Panc1 (cell line): ENCODE measurements around the gene RASSF8. TPM values are rescaled to one million over a fixed set of nuclear protein-coding genes. Genes with fewer than 3 reads are reported as not detected.

Experiments used
- ATAC-seq: fragments of 200-7000 bp; cut with Tn5 transposase; 2 replicates; pipeline ENCODE4 v1.9.1; 2020; ENCODE audit warnings: mild to moderate bottlenecking, moderate library complexity
- BruUV-seq: library from RNA; stranded (reverse); fragments of 400-500 nt; replicated peaks from 2 replicates; lab custom pipeline; 2021; lab: Mats Ljungman, UMichigan
- CTCF ChIA-PET: fragments of 300-600 bp; sonication (Branson Sonifier 250); formaldehyde crosslinking; loops from one replicate; lab custom pipeline; 2022; ENCODE audit warnings: antibody characterized with exemption; lab: Charles Lee
- POLR2A ChIA-PET: fragments of 300-600 bp; sonication (Branson Sonifier 250); formaldehyde crosslinking; loops from one replicate; lab custom pipeline; 2022; ENCODE audit warnings: antibody characterized with exemption; lab: Charles Lee
- DNase-seq: peaks from one replicate; pipeline ENCODE4 v3.0.0-alpha.2; 2010; ENCODE audit warnings: low read depth, low spot score
- H3K27ac ChIP-seq: 2 replicates; pipeline ENCODE4 v1.5.1; 2011; ENCODE audit warnings: mild to moderate bottlenecking, low read length, inconsistent platforms
- H3K27me3 ChIP-seq: fragments of 200-500 bp; sonication (Bioruptor generic); 2 replicates; pipeline ENCODE4 v1.6.0; 2014; ENCODE audit warnings: low read length, inconsistent platforms; ENCODE audit not compliant: control insufficient read depth, insufficient read depth
- H3K36me3 ChIP-seq: fragments of 200-500 bp; sonication (Bioruptor generic); 2 replicates; pipeline ENCODE4 v1.5.1; 2014; ENCODE audit warnings: inconsistent platforms, mild to moderate bottlenecking, low read length, moderate library complexity; ENCODE audit not compliant: control insufficient read depth, insufficient read depth
- H3K4me1 ChIP-seq: 2 replicates; pipeline ENCODE4 v1.5.1; 2011; ENCODE audit warnings: inconsistent platforms, mild to moderate bottlenecking, low read length, moderate library complexity; ENCODE audit not compliant: control insufficient read depth, insufficient read depth
- H3K4me3 ChIP-seq, 2 experiments: 2 replicates each; pipeline ENCODE4 v1.5.1; 2011 to 2012; ENCODE audit warnings: low read depth in 2 of 2, low read length in 2 of 2, mild to moderate bottlenecking in 2 of 2, inconsistent platforms in 1 of 2, moderate library complexity in 1 of 2
- H3K9me3 ChIP-seq: fragments of 200-500 bp; sonication (Bioruptor generic); 2 replicates; pipeline ENCODE4 v1.5.1; 2014; ENCODE audit warnings: low read depth, mild to moderate bottlenecking, inconsistent platforms, low read length, moderate library complexity; ENCODE audit not compliant: control insufficient read depth, insufficient read depth
- CTCF ChIP-seq: fragments of 450-650 bp; IDR thresholded peaks from 2 replicates; pipeline ENCODE4 v1.5.1; 2017; ENCODE audit warnings: mild to moderate bottlenecking
- POLR2AphosphoS5 ChIP-seq: IDR thresholded peaks from 2 replicates; pipeline ENCODE4 v1.6.1; 2012; ENCODE audit warnings: mild to moderate bottlenecking, low read depth, low read length, moderate library complexity
- REST ChIP-seq, 2 experiments: IDR thresholded peaks; 2 replicates each; pipeline ENCODE4 v1.6.1; 2011 to 2012; ENCODE audit warnings: low read depth in 2 of 2, control low read depth in 1 of 2, low read length in 1 of 2, mild to moderate bottlenecking in 1 of 2, moderate library complexity in 1 of 2; ENCODE audit not compliant: insufficient read depth in 1 of 2
- SIN3A ChIP-seq: IDR thresholded peaks from 2 replicates; pipeline ENCODE4 v1.6.1; 2012; ENCODE audit warnings: low read depth, mild to moderate bottlenecking, low read length, moderate library complexity, borderline replicate concordance; ENCODE audit not compliant: insufficient read depth
- TCF7L2 ChIP-seq: IDR thresholded peaks from 2 replicates; pipeline ENCODE4 v1.6.1; 2011; ENCODE audit warnings: mild to moderate bottlenecking, low read depth, low read length, inconsistent platforms
- in situ Hi-C: cut with HindIII; loops from 2 replicates; pipeline ENCODE4 v1.10.0; 2016; ENCODE audit warnings: low sequenced_read_pairs, low pct_unique_long_range_greater_than_20kb
- intact Hi-C: fragments of 100-400 bp; cut with micrococcal nuclease; formaldehyde crosslinking; loops from one replicate; pipeline ENCODE4 v1.10.0; 2022; ENCODE audit not compliant: unreplicated experiment
- total RNA-seq: library from RNA; stranded (reverse); gene quantifications from one replicate; pipeline ENCODE4 v1.2.1, GENCODE V29; 2021; ENCODE audit not compliant: unreplicated experiment

Gene RASSF8
- total RNA-seq, 1 experiment from 2014 or later: 103 TPM

GRCh38 chr12:26027401-26027800 lies 68.9 kb downstream of the RASSF8 start:
- H3K4me3 ChIP-seq: no peak overlapping the region
- 0 out of 2 replicates have a peak, but pooled peaks have one; percentile 27 for ATAC-seq
- peaks cover 54% of the 10 kb centered on the region for H3K4me1 ChIP-seq
- no peak for DNase-seq
- intact Hi-C loops: loop anchor here (5.0 kb wide), 1 partner anchor 65 kb away; no protein-coding TSS in a partner anchor
- ChIA-PET POLR2A (no interaction called here), CTCF (interaction anchor here (1.0 kb wide), 1 partner anchor 10 kb away, joined by 3 read pairs; no protein-coding TSS in a partner anchor)
- BruUV-seq: no TSS peak
- TF ChIP-seq SIN3A: no peak
- no peak for TF ChIP-seq POLR2AphosphoS5
- no peak for TF ChIP-seq CTCF
- no peak for TF ChIP-seq TCF7L2
- no peak for TF ChIP-seq REST (IDR thresholded peaks at IDR 0.05; ENCODE audit: insufficient read depth in 1 of 2, low read depth in 2 of 2, low read length in 1 of 2)
- H3K27me3 ChIP-seq: no peaks in the 10 kb centered on the region
- no peaks in the 10 kb centered on the region for H3K9me3 ChIP-seq
- in situ Hi-C loops: no loop called here
- peak overlapping the region; percentile 58 for H3K27ac ChIP-seq
- no peaks in the 10 kb centered on the region for H3K36me3 ChIP-seq

GRCh38 chr12:26028953-26029735 lies 70.7 kb downstream of the RASSF8 start:
- Histone ChIP-seq H3K27me3 (no peaks in the 10 kb centered on the region), H3K36me3 (no peaks in the 10 kb centered on the region), H3K9me3 (no peaks in the 10 kb centered on the region), H3K4me1 (peaks cover 71% of the 10 kb centered on the region), H3K4me3 (no peak overlapping the region), H3K27ac (peak overlapping the region; percentile 82; the same call in 1 of the 2 replicates)
- CTCF ChIA-PET: interaction anchor here (0.6 to 0.8 kb wide), 2 partner anchors 53 to 647 kb away, joined by 3 read pairs; no protein-coding TSS in a partner anchor
- in situ Hi-C loops: no loop called here
- BruUV-seq: no TSS peak
- intact Hi-C loops: loop anchor here (1.0 to 5.0 kb wide), 3 partner anchors 67 to 593 kb away; no protein-coding TSS in a partner anchor
- DNase-seq: no peak
- peak; percentile 77 for ATAC-seq
- POLR2A ChIA-PET: no interaction called here
- TF ChIP-seq TCF7L2: no peak
- peak; percentile 97 for TF ChIP-seq CTCF
